Measurements from ENCODE around the gene HBP1.
"Not testable (repeated sequence)": the region's sequence is repeated elsewhere in the genome, so short reads cannot be mapped to it uniquely, and the experiment has no call there.

The HBP1 gene, protein sequence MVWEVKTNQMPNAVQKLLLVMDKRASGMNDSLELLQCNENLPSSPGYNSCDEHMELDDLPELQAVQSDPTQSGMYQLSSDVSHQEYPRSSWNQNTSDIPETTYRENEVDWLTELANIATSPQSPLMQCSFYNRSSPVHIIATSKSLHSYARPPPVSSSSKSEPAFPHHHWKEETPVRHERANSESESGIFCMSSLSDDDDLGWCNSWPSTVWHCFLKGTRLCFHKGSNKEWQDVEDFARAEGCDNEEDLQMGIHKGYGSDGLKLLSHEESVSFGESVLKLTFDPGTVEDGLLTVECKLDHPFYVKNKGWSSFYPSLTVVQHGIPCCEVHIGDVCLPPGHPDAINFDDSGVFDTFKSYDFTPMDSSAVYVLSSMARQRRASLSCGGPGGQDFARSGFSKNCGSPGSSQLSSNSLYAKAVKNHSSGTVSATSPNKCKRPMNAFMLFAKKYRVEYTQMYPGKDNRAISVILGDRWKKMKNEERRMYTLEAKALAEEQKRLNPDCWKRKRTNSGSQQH

GRCh38 chr7:107168233-107169119 is at the start of gene HBP1:
TSS of gene HBP1 (plus strand) at chr7:107169003. CDS start at chr7:107179894, 10,891 bp downstream.
- DNase-seq = peak; percentile 98

DNA sequence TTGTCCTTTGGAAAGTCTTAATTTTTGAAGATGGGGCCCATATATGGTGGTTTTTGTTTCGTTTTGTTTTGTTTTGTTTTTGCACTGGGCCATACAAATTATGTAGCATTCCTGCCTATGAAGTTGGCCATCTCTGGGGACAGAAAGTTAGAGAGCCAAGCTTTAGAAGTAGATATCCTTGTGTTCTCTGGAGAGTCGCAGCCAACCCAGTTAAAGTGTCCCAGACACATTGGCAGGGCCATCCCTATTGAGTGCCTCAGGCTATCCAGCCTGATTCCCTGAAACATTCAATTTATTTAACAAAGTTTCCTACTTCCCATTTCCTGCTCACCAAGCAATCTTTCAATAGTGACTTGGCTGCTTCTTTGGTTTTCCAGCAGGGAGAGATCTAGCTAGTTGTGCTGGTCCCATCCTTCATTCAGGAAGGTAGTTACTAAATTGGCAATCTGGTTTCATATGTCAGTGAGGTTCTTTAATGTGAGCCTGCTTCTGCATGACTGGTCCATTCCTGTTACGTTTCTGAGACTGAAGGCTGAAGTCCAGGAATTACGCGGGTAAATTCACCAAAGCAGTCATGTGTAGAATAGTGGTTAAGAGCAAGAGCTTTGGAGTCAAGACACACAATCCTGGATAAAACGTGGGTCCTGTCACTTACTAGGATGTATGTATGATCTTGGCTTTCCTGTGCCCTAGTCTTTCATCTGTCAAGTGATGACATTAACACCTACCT is 49.3 kb upstream of the HBP1 start:
- no peak for DNase-seq

GRCh38 chr7:107122486-107122911 is 46.3 kb upstream of the HBP1 start:
- DNase-seq = no peak

GRCh38 chr7:107123392-107123791 is 45.4 kb upstream of the HBP1 start:
- no peak for DNase-seq

GRCh38 chr7:107125475-107125874 is 43.3 kb upstream of the HBP1 start:
- DNase-seq = no peak

- no peak for DNase-seq
Measured at GRCh38 chr7:107128217-107128616, 40.6 kb upstream of the HBP1 start.

- no peak for DNase-seq
Measured at GRCh38 chr7:107128748-107129147, 40.1 kb upstream of the HBP1 start.

DNA sequence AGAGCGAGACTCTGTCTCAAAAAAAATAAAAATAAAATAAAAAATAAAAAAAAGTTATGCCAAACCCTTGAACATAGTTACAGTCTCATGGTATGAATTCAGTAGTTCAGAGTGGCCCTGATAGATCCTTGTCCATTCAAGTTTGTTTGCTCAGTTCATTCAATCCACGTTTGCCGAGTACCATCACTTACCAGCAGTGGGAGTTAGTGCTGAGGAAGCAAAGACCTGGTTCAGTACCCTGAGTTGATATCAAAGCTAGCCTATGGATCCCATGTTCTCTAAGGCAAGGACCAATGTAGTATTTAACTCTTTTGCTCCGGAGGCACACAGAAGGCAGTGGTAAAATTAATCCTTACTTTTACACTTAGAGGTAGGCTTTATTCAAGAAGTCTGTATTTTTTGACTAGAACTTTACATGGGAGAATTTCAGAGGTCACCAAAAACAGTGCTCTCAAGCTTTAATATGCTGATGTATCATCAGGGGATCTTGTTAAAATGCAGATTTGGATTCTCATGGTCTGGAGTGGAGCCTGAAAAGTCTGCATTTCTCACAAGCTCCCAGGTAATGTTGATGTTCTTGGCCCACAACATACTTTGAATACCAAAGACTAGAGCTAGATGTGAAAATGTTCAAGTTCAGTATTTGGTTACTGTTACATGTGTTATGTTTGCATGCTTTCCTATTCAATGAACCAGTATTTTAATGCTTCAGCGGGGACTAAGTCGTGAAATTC is 38.1 kb upstream of the HBP1 start:
- no peak for DNase-seq

GRCh38 chr7:107133396-107133795 is 35.4 kb upstream of the HBP1 start:
- DNase-seq = no peak

- no peak for DNase-seq
Measured at GRCh38 chr7:107138696-107139420, 29.9 kb upstream of the HBP1 start.

DNA sequence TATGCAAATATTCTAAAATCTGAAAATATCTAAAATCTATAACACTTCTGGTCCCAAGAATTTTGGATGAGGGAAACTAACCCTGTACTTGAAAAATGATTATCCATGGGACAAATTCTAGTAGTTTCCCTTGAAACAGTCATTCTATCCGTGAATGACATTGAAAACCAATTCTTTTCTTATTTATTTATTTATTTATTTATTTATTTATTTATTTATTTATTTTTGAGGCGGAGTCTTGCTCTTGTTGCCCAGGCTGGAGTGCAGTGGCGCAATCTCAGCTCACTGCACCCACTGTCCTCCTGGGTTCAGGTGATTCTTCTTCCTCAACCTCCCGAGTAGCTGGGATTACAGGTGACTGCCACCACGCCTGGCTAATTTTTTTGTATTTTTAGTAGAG is 24.9 kb upstream of the HBP1 start:
- DNase-seq = not testable (repeated sequence)

GRCh38 chr7:107145067-107145838 is 23.6 kb upstream of the HBP1 start:
- DNase-seq = no peak

DNA sequence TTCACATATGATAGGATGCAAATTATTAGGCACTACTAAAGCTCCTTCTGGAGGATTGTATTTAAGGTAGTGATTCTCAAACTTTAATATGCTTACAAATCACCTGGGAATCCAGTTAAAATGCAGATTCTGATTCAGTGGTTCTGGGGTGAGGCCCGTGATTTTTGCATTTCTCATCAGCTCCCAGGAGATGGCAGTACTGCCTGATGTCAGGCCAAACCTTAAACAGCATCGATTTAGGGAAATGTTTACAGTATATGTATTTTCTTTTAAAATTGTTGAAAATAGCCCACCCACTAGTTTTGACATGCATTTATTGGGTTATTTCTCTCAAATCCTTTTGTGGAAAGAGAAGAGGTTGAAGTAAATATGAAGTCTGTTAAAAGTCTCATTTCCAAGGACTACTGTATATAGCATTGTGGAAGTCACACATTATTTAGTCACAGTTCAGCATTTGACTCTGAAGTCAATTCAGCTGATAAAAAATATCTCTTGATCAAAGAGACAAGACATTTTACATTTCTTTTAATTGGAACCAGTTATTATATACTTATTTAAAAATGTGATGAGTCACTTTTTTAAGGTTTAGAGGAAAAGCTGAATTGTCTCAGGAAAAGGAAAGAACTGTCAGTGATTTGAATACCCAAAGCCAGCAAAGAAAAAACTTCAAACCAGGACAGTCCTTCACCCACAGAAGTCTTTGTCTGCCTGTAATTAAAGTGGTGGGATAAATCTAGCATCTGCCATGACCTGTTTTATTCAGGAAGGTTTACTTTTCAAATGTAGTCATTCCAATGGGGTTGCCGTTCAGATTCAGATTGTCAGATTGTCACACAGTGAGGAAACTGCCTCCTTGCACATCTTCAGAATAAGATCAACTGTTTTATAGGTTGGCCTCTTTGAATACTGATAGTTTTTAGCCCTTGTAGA is 21.1 kb upstream of the HBP1 start:
- peak in 1 of 2 donors; percentile 46 for DNase-seq

DNA sequence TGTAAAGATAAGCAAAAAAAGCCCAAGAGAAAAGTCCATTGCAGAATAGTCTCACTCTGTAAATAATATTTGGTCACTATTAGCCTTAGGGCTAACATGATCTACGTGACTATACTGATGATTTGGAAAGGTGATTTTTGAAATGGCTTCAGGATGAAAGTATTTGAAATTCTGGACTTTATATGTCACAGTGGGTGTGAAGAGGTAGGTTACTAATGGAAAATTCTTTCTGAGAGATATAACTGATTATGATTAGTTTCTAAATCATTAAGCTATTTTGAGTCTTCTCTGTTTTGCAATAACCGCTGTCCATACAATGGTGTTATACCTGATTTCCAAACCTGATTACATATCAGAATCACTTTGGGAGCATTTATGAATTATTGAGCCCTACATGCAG is 20.1 kb upstream of the HBP1 start:
- DNase-seq = no peak

- no peak for DNase-seq
Measured at GRCh38 chr7:107149863-107150262, 18.9 kb upstream of the HBP1 start.

DNA sequence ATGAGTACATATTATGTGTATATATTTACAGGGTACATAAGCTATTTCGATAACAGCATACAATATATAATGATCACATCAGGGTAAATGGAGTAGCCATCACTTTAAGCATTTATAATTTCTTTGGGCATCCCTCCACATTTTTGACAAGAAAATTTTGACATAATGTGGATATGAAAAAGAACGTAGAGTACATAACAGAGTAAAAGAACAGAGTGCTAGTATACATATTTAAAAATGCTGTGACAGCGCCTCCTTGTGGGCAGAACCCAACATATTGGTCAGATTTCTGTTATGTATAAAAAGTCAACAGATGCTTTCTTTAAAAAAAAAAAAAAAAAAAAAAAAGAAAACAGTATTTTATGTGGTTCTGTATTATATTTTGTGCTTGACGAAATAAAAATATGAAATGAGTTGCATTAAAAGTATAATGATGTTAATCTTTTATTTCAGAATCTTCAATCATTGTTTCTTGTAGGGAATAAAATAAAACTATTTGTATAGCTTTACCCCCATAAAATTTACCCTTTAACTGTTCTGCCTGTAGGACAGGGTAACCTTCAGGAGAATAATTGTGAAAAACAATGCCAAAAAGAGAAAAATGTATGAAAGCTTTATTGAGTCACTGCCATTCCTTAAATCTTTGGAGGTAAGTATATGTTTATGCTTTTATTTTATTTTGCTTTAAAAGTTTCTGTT is 18.3 kb upstream of the HBP1 start:
- DNase-seq = peak; percentile 69 to 83

DNA sequence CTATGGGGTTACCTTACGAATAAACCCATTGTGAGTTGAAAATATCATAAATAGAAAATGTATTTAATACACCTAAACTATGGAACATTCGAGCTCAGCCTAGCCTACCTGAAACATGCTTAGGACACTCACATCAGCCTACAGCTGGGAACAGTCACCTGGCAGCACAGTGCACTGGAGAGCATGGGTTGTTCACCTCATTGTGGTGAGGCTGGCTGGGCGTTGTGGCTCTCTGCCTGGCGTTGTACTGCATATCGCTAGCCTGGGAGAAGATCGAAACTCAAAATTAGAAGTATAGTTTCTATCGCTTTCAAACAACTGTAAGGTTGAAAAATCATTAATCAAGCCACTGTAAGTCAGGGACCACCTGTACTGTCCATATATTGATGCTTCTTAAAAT is 17.3 kb upstream of the HBP1 start:
- DNase-seq = no peak

- no peak for DNase-seq
Measured at GRCh38 chr7:107152011-107152410, 16.8 kb upstream of the HBP1 start.

DNA sequence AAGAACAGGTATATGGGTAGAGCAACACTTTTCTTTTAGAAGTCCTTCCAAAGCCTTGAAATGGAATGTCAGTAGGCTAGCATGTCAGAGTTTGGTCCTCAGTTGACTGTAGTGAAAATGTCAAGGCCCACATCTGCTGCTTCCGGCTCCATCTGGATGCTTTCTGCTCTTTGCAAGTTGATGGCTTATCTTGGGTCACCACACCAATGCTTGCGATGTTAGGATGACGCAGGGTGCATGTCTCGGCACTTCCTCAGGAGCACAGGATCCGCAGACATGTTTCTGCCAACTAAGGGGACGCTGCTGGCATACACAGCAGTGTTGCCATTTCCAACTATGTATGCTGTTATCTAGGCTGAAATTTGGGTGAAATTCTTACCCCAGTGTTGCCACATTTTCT is 14.0 kb upstream of the HBP1 start:
- no peak for DNase-seq
